Measurements from ENCODE around the gene CYP2E1. TPM values are rescaled to one million over a fixed set of nuclear protein-coding genes. Genes with fewer than 3 reads are reported as not detected.

Gene CYP2E1
- total and polyA plus RNA-seq, 8 donors: 0.68 to 3.2 (median 1.9) TPM

Other genes starting within 250 kb of the CYP2E1 start
- gene TUBGCP2, start 218.5 kb upstream of the CYP2E1 start, total RNA-seq: 10 to 100 TPM; 47.2 to 62.3 TPM
- gene TUBGCP2, start 218.5 kb upstream of the CYP2E1 start, polyA plus RNA-seq (ENCODE audit: insufficient read length in 6 of 6): 10 to 100 TPM; 44.2 to 60.7 (median 52.1) TPM
- gene ZNF511, start 218.4 kb upstream of the CYP2E1 start, total RNA-seq: 10 to 100 TPM; 34.3 to 48.5 TPM
- 10 to 100 TPM; 38.2 to 47.8 (median 42.3) TPM for gene ZNF511, start 218.4 kb upstream of the CYP2E1 start, polyA plus RNA-seq (ENCODE audit: insufficient read length in 6 of 6)
- gene CALY, start 190.5 kb upstream of the CYP2E1 start, total RNA-seq: not detected
- under 1 TPM in 3 of 6 donors, not detected in 3; 0.22 to 0.55 (median 0.27) TPM for gene CALY, start 190.5 kb upstream of the CYP2E1 start, polyA plus RNA-seq (ENCODE audit: insufficient read length in 6 of 6)
- gene PRAP1, start 180.0 kb upstream of the CYP2E1 start, total RNA-seq: not detected
- under 1 TPM in 4 of 6 donors, not detected in 2; 0.31 to 0.66 (median 0.39) TPM for gene PRAP1, start 180.0 kb upstream of the CYP2E1 start, polyA plus RNA-seq (ENCODE audit: insufficient read length in 6 of 6)
- 10 to 100 TPM; 12.1 to 24.1 TPM for gene FUOM, start 169.3 kb upstream of the CYP2E1 start, total RNA-seq
- gene FUOM, start 169.3 kb upstream of the CYP2E1 start, polyA plus RNA-seq (ENCODE audit: insufficient read length in 6 of 6): 10 to 100 TPM in 1 of 6 donors, 1 to 10 TPM in 5; 6.2 to 10.9 (median 8.7) TPM
- 10 to 100 TPM; 71.0 to 85.9 TPM for gene ECHS1, start 154.0 kb upstream of the CYP2E1 start, total RNA-seq
- 10 to 100 TPM; 72.7 to 87.1 (median 76.7) TPM for gene ECHS1, start 154.0 kb upstream of the CYP2E1 start, polyA plus RNA-seq (ENCODE audit: insufficient read length in 6 of 6)
- gene PAOX, start 148.1 kb upstream of the CYP2E1 start, total RNA-seq: 1 to 10 TPM; 5.7 to 7.1 TPM
- 1 to 10 TPM; 5.1 to 7.9 (median 6.5) TPM for gene PAOX, start 148.1 kb upstream of the CYP2E1 start, polyA plus RNA-seq (ENCODE audit: insufficient read length in 6 of 6)
- 10 to 100 TPM; 31.5 to 46.5 TPM for gene MTG1, start 133.2 kb upstream of the CYP2E1 start, total RNA-seq
- gene MTG1, start 133.2 kb upstream of the CYP2E1 start, polyA plus RNA-seq (ENCODE audit: insufficient read length in 6 of 6): 10 to 100 TPM; 52.3 to 75.1 (median 61.6) TPM
- gene SPRN, start 102.7 kb upstream of the CYP2E1 start, total RNA-seq: under 1 TPM in 1 of 2 donors, not detected in 1; 0.52 TPM
- gene SPRN, start 102.7 kb upstream of the CYP2E1 start, polyA plus RNA-seq (ENCODE audit: insufficient read length in 6 of 6): 1 to 10 TPM; 2.8 to 6.4 (median 3.6) TPM
- gene SCART1, start 73.4 kb upstream of the CYP2E1 start, total RNA-seq: 1 to 10 TPM; 1.2 to 1.7 TPM
- 1 to 10 TPM; 1.8 to 3.3 (median 2.7) TPM for gene SCART1, start 73.4 kb upstream of the CYP2E1 start, polyA plus RNA-seq (ENCODE audit: insufficient read length in 6 of 6)
- under 1 TPM; 0.47 to 0.90 TPM for gene SYCE1, start 38.2 kb downstream of the CYP2E1 start, total RNA-seq
- gene SYCE1, start 38.2 kb downstream of the CYP2E1 start, polyA plus RNA-seq (ENCODE audit: insufficient read length in 6 of 6): under 1 TPM in 3 of 6 donors, not detected in 3; 0.10 to 0.21 (median 0.18) TPM
- not detected for gene FRG2B, start 99.4 kb downstream of the CYP2E1 start, total RNA-seq
- not detected for gene FRG2B, start 99.4 kb downstream of the CYP2E1 start, polyA plus RNA-seq (ENCODE audit: insufficient read length in 6 of 6)